NOMO-1 (cell line): ENCODE data around the gene HOXC6.
"Not testable (repeated sequence)": the region's sequence is repeated elsewhere in the genome, so short reads cannot be mapped to it uniquely, and the experiment has no call there.

ENCODE experiments used
- DNase-seq, 2 experiments: peaks; one replicate each; lab custom pipeline; 2025; ENCODE audit not compliant: unreplicated experiment in 2 of 2; lab: John Stamatoyannopoulos, UW

HOXC6 gene

DNA sequence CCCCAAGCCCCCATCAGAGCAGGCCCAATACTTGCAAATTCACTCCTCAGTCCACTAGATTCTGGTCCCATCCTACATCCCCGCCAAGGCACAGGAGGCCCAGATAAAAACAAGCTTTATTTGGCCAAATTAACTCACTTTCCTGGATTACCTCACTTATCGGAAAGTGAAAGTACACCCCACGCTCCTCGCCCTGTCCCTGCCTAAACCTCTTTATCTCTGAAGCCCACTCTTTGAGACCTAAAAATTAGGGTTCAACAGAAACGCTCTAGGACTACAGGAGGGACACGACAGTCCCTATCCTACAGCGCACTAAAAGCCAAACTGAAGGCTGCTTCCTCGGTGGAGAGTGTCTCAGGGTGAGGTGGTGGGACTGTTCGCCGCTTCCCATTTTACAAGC lies 49.6 kb downstream of the HOXC6 start:
- not testable (repeated sequence) for DNase-seq

DNA sequence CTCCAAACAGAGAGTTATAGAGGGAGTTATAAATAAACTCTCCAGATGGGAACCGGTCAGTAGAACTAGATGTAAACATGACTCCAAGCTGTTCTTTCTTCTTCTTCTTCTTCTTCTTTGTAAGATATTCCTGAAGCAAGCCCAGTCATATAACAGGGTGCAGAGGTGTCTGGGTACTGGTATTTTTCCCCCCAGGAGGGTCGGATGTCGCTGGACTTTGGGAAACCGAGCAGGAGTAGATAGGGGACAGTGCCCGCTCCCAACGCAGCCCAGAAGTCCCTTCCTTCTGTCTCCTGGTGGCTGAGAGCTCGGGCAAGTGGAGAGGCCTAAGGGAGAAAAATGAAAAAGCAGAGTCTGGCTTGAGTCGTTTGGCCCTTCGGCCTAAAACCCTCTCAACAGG lies 50.9 kb downstream of the HOXC6 start:
- DNase-seq, result not testable (repeated sequence)
